Neural cell (in vitro differentiated cells): Measurements from ENCODE around the gene TPPP3. TPM values are rescaled to one million over a fixed set of nuclear protein-coding genes. Genes with fewer than 3 reads are reported as not detected.

Experiments
- H2AFZ ChIP-seq: fragments of 200-600, 300-800 bp; sonication (generic), shearing (Covaris generic); 2 replicates; pipeline ENCODE4 v1.6.0; 2014; ENCODE audit warnings: low read depth, mild to moderate bottlenecking, antibody characterized with exemption, low read length, moderate library complexity
- H3F3A ChIP-seq: fragments of 200-600 bp; shearing (Covaris generic); 2 replicates; pipeline ENCODE4 v1.6.1; 2016; ENCODE audit warnings: mild to moderate bottlenecking, moderate library complexity, mixed read lengths, antibody characterized with exemption, low read length; ENCODE audit not compliant: insufficient read depth, poor library complexity, severe bottlenecking
- H3K27ac ChIP-seq: fragments of 200-600, 300-800 bp; sonication (generic), shearing (Covaris generic); 2 replicates; pipeline ENCODE4 v1.5.1; 2014; ENCODE audit warnings: mild to moderate bottlenecking, low read length, moderate library complexity
- H3K27me3 ChIP-seq: fragments of 300-800, 200-600 bp; sonication (generic), shearing (Covaris generic); 2 replicates; pipeline ENCODE4 v1.6.0; 2014; ENCODE audit warnings: mild to moderate bottlenecking, low read depth, low read length, moderate library complexity; ENCODE audit not compliant: insufficient read depth
- H3K36me3 ChIP-seq: fragments of 300-800, 200-600 bp; sonication (generic), shearing (Covaris generic); 2 replicates; pipeline ENCODE4 v1.5.1; 2014; ENCODE audit warnings: mild to moderate bottlenecking, antibody characterized with exemption, low read length, moderate library complexity; ENCODE audit not compliant: insufficient read depth
- H3K4me2 ChIP-seq: fragments of 300-800, 200-600 bp; sonication (generic), shearing (Covaris generic); 2 replicates; pipeline ENCODE4 v1.6.0; 2014; ENCODE audit warnings: mild to moderate bottlenecking, low read length
- H3K4me3 ChIP-seq: fragments of 300-800, 200-600 bp; sonication (generic), shearing (Covaris generic); 2 replicates; pipeline ENCODE4 v1.5.1; 2014; ENCODE audit warnings: mild to moderate bottlenecking, low read length, moderate library complexity
- H3K79me2 ChIP-seq: fragments of 200-600 bp; shearing (Covaris generic); replicated peaks from 2 replicates; pipeline ENCODE4 v1.6.0; 2014; ENCODE audit warnings: mild to moderate bottlenecking, low read length, moderate library complexity; ENCODE audit not compliant: insufficient read depth
- H3K9ac ChIP-seq: fragments of 300-800, 200-600 bp; sonication (generic), shearing (Covaris generic); 2 replicates; pipeline ENCODE4 v1.6.1; 2016; ENCODE audit warnings: mild to moderate bottlenecking, low read length, mixed read lengths
- H3K9me2 ChIP-seq: fragments of 200-600 bp; shearing (Covaris generic); 2 replicates; pipeline ENCODE4 v1.6.1; 2016; ENCODE audit warnings: mild to moderate bottlenecking, low read length, mixed read lengths; ENCODE audit not compliant: insufficient read depth
- H3K9me3 ChIP-seq: fragments of 200-600, 300-800 bp; sonication (generic), shearing (Covaris generic); 2 replicates; pipeline ENCODE4 v1.6.1; 2016; ENCODE audit warnings: mild to moderate bottlenecking, mixed run types, low read length, moderate library complexity, mixed read lengths
- H4K20me1 ChIP-seq: fragments of 200-600 bp; shearing (Covaris generic); 2 replicates; pipeline ENCODE4 v1.6.1; 2016; ENCODE audit warnings: mild to moderate bottlenecking, mixed run types; ENCODE audit not compliant: insufficient read depth
- EP300 ChIP-seq: fragments of 450-650 bp; conservative IDR thresholded peaks from 2 replicates; pipeline ENCODE4 v1.6.1; 2014; ENCODE audit warnings: antibody characterized with exemption, mild to moderate bottlenecking, moderate library complexity; ENCODE audit not compliant: poor library complexity, severe bottlenecking
- EZH2 ChIP-seq: fragments of 200-600, 300-800 bp; shearing (Covaris generic), sonication (generic); IDR thresholded peaks from 2 replicates; pipeline ENCODE4 v1.6.1; 2014; ENCODE audit warnings: antibody characterized with exemption, low read length, borderline replicate concordance, mild to moderate bottlenecking; ENCODE audit not compliant: insufficient read depth, poor library complexity, severe bottlenecking
- MXI1 ChIP-seq: fragments of 450-650 bp; conservative IDR thresholded peaks from 2 replicates; pipeline ENCODE4 v1.6.1; 2014; ENCODE audit warnings: antibody characterized with exemption, mild to moderate bottlenecking; ENCODE audit not compliant: poor library complexity, severe bottlenecking
- POLR2AphosphoS5 ChIP-seq: IDR thresholded peaks from 2 replicates; pipeline ENCODE4 v1.6.1; 2012
- RAD21 ChIP-seq: fragments of 450-650 bp; conservative IDR thresholded peaks from 2 replicates; pipeline ENCODE4 v1.6.1; 2014; ENCODE audit warnings: antibody characterized with exemption, mild to moderate bottlenecking, moderate library complexity
- REST ChIP-seq: IDR thresholded peaks from 2 replicates; pipeline ENCODE4 v1.6.1; 2012; ENCODE audit warnings: borderline replicate concordance
- SMC3 ChIP-seq: fragments of 450-650 bp; conservative IDR thresholded peaks from 2 replicates; pipeline ENCODE4 v1.6.1; 2014; ENCODE audit warnings: antibody characterized with exemption, mild to moderate bottlenecking, moderate library complexity; ENCODE audit not compliant: poor library complexity
- TAF1 ChIP-seq: IDR thresholded peaks from 2 replicates; pipeline ENCODE4 v1.6.1; 2012; ENCODE audit warnings: low read depth
- polyA plus RNA-seq: library from polyadenylated mRNA; depleted of rRNA; stranded (reverse); fragments of >200 nt; gene quantifications from 2 replicates; pipeline ENCODE4 v1.2.3, GENCODE V29; 2014
- TF ChIP-seq, protein P1 (sequence below): fragments of 450-650 bp; IDR thresholded peaks from 2 replicates; pipeline ENCODE4 v1.5.1; 2014; ENCODE audit warnings: antibody characterized with exemption, mild to moderate bottlenecking, moderate library complexity; ENCODE audit not compliant: poor library complexity, severe bottlenecking

The TPPP3 gene
- polyA plus RNA-seq, 1 donor from 2014 or later = 2.7 TPM

DNA sequence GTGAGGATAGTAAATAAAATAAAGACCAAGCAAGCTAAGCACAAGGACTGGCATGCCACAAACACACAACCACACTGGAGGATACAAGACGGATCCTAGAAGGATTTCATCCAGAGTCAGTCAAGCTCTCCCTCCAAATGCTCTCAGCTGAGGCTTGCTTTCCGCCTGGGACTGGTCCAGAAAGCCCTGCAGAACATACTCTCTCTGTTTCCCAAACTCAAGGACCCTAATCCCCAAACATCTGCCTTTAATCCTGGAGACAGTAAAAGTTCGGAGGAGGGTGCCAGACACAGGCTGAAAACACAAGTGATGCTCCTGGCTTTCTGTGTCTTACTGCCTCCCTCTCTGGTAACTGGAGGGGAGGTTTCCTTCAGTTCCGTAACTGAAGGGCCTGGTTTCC, 32.3 kb upstream of the TPPP3 start:
- H3K9ac ChIP-seq = no peak overlapping the region

DNA sequence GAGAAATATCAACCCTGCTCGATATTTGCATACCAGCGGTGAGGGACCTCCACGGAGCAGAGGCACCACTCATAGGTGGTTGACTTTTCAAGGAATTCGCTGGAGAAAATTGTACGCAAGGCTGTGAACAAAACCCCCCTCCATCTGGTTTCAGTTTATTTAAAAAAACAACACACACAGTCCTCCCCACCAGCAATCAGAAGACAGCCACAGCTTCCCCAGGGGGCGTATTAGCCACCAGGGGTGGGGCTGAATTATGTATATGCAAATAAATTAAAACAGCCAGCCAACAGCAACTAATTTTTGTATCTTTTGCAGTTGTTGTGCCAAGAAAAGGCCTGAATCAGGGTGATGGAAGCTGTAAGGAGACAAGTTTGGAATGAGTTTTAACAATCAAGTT, 31.8 kb upstream of the TPPP3 start:
- H3K79me2 ChIP-seq = no peaks in the 10 kb centered on the region
- H3K27ac ChIP-seq = no peak overlapping the region
- no peaks in the 10 kb centered on the region for H3K9me3 ChIP-seq
- TF ChIP-seq EP300 (no peak), MXI1 (no peak), TAF1 (no peak), REST (no peak), POLR2AphosphoS5 (no peak), SMC3 (no peak), RAD21 (no peak), EZH2 (no peak)
- TF ChIP-seq, protein P1, sequence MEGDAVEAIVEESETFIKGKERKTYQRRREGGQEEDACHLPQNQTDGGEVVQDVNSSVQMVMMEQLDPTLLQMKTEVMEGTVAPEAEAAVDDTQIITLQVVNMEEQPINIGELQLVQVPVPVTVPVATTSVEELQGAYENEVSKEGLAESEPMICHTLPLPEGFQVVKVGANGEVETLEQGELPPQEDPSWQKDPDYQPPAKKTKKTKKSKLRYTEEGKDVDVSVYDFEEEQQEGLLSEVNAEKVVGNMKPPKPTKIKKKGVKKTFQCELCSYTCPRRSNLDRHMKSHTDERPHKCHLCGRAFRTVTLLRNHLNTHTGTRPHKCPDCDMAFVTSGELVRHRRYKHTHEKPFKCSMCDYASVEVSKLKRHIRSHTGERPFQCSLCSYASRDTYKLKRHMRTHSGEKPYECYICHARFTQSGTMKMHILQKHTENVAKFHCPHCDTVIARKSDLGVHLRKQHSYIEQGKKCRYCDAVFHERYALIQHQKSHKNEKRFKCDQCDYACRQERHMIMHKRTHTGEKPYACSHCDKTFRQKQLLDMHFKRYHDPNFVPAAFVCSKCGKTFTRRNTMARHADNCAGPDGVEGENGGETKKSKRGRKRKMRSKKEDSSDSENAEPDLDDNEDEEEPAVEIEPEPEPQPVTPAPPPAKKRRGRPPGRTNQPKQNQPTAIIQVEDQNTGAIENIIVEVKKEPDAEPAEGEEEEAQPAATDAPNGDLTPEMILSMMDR = no peak
- H3K4me2 ChIP-seq = no peak overlapping the region
- H2AFZ ChIP-seq = no peak overlapping the region
- H3K4me3 ChIP-seq = no peak overlapping the region
- H3K9me2 ChIP-seq = no peaks in the 10 kb centered on the region
- H3K9ac ChIP-seq = no peak overlapping the region
- H3K36me3 ChIP-seq = no peaks in the 10 kb centered on the region
- H3K27me3 ChIP-seq = peaks cover 22% of the 10 kb centered on the region
- no peaks in the 10 kb centered on the region for H4K20me1 ChIP-seq
- no peaks in the 10 kb centered on the region for H3F3A ChIP-seq

More for the DNA sequence above, 32.3 kb upstream of the TPPP3 start:
- Histone ChIP-seq H3K4me2 (no peak overlapping the region), H3K27ac (no peak overlapping the region), H3K4me3 (no peak overlapping the region), H4K20me1 (no peaks in the 10 kb centered on the region), H3K9me3 (no peaks in the 10 kb centered on the region), H3K9me2 (no peaks in the 10 kb centered on the region), H2AFZ (no peak overlapping the region), H3K36me3 (no peaks in the 10 kb centered on the region), H3F3A (no peaks in the 10 kb centered on the region), H3K79me2 (no peaks in the 10 kb centered on the region), H3K27me3 (peaks cover 27% of the 10 kb centered on the region)
- TF ChIP-seq EZH2 (no peak), EP300 (no peak), TAF1 (no peak), POLR2AphosphoS5 (no peak)

DNA sequence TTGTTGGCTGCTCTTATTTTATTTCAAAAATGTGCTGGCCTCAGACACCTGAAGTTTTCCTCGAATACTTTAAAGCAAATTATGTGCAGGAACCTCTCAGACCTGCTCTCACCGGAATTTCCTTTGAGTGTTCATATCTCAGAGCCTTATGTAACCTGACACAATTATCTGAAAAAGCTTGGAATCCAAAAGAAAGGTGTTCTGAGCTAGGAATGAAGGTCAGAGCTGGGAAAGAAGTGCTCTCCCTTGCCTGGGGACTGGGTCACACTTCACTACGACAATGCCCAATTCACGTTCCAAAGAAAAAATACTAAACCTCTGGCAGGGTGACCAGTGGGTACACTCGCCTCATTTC, 30.9 kb upstream of the TPPP3 start:
- H3K9me3 ChIP-seq = no peaks in the 10 kb centered on the region
- no peak overlapping the region for H3K4me2 ChIP-seq
- no peak for TF ChIP-seq REST
- no peak for TF ChIP-seq RAD21
- TF ChIP-seq POLR2AphosphoS5 = no peak
- no peak for TF ChIP-seq MXI1
- TF ChIP-seq EZH2 = no peak
- TF ChIP-seq, protein P1 = no peak
- TF ChIP-seq TAF1 = no peak
- no peak for TF ChIP-seq EP300
- no peak for TF ChIP-seq SMC3
- no peaks in the 10 kb centered on the region for H4K20me1 ChIP-seq
- no peak overlapping the region for H3K4me3 ChIP-seq
- no peak overlapping the region for H3K9ac ChIP-seq
- H3K27ac ChIP-seq = no peak overlapping the region
- H3K9me2 ChIP-seq = no peaks in the 10 kb centered on the region
- no peaks in the 10 kb centered on the region for H3K79me2 ChIP-seq
- H3F3A ChIP-seq = no peaks in the 10 kb centered on the region
- no peaks in the 10 kb centered on the region for H3K36me3 ChIP-seq
- H2AFZ ChIP-seq = no peak overlapping the region
- peaks cover 13% of the 10 kb centered on the region for H3K27me3 ChIP-seq
